ENCODE data around the gene PPCS.
"Not testable (repeated sequence)": the region's sequence is repeated elsewhere in the genome, so short reads cannot be mapped to it uniquely, and the experiment has no call there.

GRCh38 chr1:42502031-42502430 is 45.7 kb downstream of the PPCS start:
- TF ChIP-seq SUZ12 (IDR thresholded peaks at IDR 0.05; ENCODE audit: extremely low read depth, insufficient read depth, insufficient read length); ZNF274 (IDR thresholded peaks at IDR 0.05; ENCODE audit: low read depth, low read length): not testable (repeated sequence)

Measured in NT2/D1 (cell line).